Chondrocyte (in vitro differentiated cells): ENCODE measurements around the gene WIPF1. TPM values are rescaled to one million over a fixed set of nuclear protein-coding genes. Genes with fewer than 3 reads are reported as not detected.

Experiments used
- DNase-seq: peaks from one replicate; pipeline ENCODE4 v3.0.0; 2021; ENCODE audit warnings: mixed read lengths, low spot score
- H3K27ac Mint-ChIP-seq: one replicate; pipeline ENCODE4 v1.8.0; 2021; ENCODE audit warnings: mild to moderate bottlenecking, moderate library complexity, mixed read lengths; ENCODE audit not compliant: unreplicated experiment
- H3K27me3 Mint-ChIP-seq: 2 replicates; pipeline ENCODE4 v1.8.0; 2021; ENCODE audit warnings: low read depth, mixed read lengths
- H3K36me3 Mint-ChIP-seq: 2 replicates; pipeline ENCODE4 v1.8.0; 2021; ENCODE audit warnings: low read depth, mixed read lengths
- H3K4me1 Mint-ChIP-seq: 2 replicates; pipeline ENCODE4 v1.8.0; 2021; ENCODE audit warnings: low read depth, mild to moderate bottlenecking, mixed read lengths
- H3K4me3 Mint-ChIP-seq: one replicate; pipeline ENCODE4 v1.8.0; 2021; ENCODE audit warnings: mild to moderate bottlenecking, moderate library complexity, mixed read lengths; ENCODE audit not compliant: unreplicated experiment
- H3K9me3 Mint-ChIP-seq: 2 replicates; pipeline ENCODE4 v1.8.0; 2021; ENCODE audit warnings: low read depth, mixed read lengths
- CTCF ChIP-seq: fragments of 200-600 bp; sonication (generic); IDR thresholded peaks from 2 replicates; pipeline ENCODE4 v1.5.0; 2021; ENCODE audit warnings: antibody characterized with exemption, mild to moderate bottlenecking, moderate library complexity
- total RNA-seq: library from RNA; stranded (reverse); gene quantifications from 3 replicates; pipeline ENCODE4 v1.2.1, GENCODE V29; 2021

The WIPF1 gene
- total RNA-seq, 1 donor from 2014 or later = 60.0 TPM

GRCh38 chr2:174605687-174606086 lies 8.1 kb upstream of the WIPF1 start:
- no peak overlapping the region for H3K4me3 Mint-ChIP-seq
- no peaks in the 10 kb centered on the region for H3K9me3 Mint-ChIP-seq
- DNase-seq = no peak
- H3K27ac Mint-ChIP-seq = peak overlapping the region; percentile 84
- H3K27me3 Mint-ChIP-seq = no peaks in the 10 kb centered on the region
- peak; percentile 81 for TF ChIP-seq CTCF
- peaks cover 3% of the 10 kb centered on the region for H3K36me3 Mint-ChIP-seq
- H3K4me1 Mint-ChIP-seq = peaks cover 44% of the 10 kb centered on the region

- peaks cover 41% of the 10 kb centered on the region for H3K4me1 Mint-ChIP-seq
- H3K36me3 Mint-ChIP-seq = peaks cover 2% of the 10 kb centered on the region
- peak; percentile 68 for TF ChIP-seq CTCF
Observed at GRCh38 chr2:174603280-174603679, 5.7 kb upstream of the WIPF1 start.

GRCh38 chr2:174602745-174603144 lies 5.1 kb upstream of the WIPF1 start:
- Mint-ChIP-seq H3K9me3 (no peaks in the 10 kb centered on the region), H3K27me3 (no peaks in the 10 kb centered on the region), H3K4me1 (peaks cover 40% of the 10 kb centered on the region), H3K27ac (no peak overlapping the region), H3K36me3 (peaks cover 2% of the 10 kb centered on the region), H3K4me3 (no peak overlapping the region)
- DNase-seq = no peak
- TF ChIP-seq CTCF = no peak

More at GRCh38 chr2:174603280-174603679, 5.7 kb upstream of the WIPF1 start:
- DNase-seq = no peak
- Mint-ChIP-seq H3K27me3 (no peaks in the 10 kb centered on the region), H3K4me3 (no peak overlapping the region), H3K9me3 (no peaks in the 10 kb centered on the region), H3K27ac (no peak overlapping the region)

- DNase-seq = no peak
- peaks cover 2% of the 10 kb centered on the region for H3K36me3 Mint-ChIP-seq
- H3K27me3 Mint-ChIP-seq = no peaks in the 10 kb centered on the region
- peaks cover 43% of the 10 kb centered on the region for H3K4me1 Mint-ChIP-seq
- no peak for TF ChIP-seq CTCF
- H3K27ac Mint-ChIP-seq = no peak overlapping the region
- H3K4me3 Mint-ChIP-seq = no peak overlapping the region
- H3K9me3 Mint-ChIP-seq = no peaks in the 10 kb centered on the region
Observed at GRCh38 chr2:174600349-174600748, 2.7 kb upstream of the WIPF1 start.

GRCh38 chr2:174599310-174599921 lies 1.8 kb upstream of the WIPF1 start:
- TF ChIP-seq CTCF = no peak
- Mint-ChIP-seq H3K4me1 (peaks cover 44% of the 10 kb centered on the region), H3K27ac (no peak overlapping the region), H3K4me3 (no peak overlapping the region), H3K9me3 (no peaks in the 10 kb centered on the region), H3K27me3 (no peaks in the 10 kb centered on the region), H3K36me3 (peaks cover 2% of the 10 kb centered on the region)
- no peak for DNase-seq
